Astrocyte (in vitro differentiated cells and primary cell): ENCODE measurements around the gene RFX4. TPM values are rescaled to one million over a fixed set of nuclear protein-coding genes. Genes with fewer than 3 reads are reported as not detected.

ENCODE experiments used
- DNase-seq: peaks from one replicate; pipeline ENCODE4 v3.0.0-alpha.2; 2010; ENCODE audit warnings: low read depth
- FAIRE-seq: peaks from 2 replicates; lab custom pipeline; 2011; peaks lifted over from hg19 to GRCh38; lab: Jason Lieb, UNC
- H2AFZ ChIP-seq: 2 replicates; pipeline ENCODE4 v1.6.0; 2012; ENCODE audit warnings: low read depth, low read length, inconsistent platforms
- H3K27ac ChIP-seq: 2 replicates; pipeline ENCODE4 v1.5.1; 2011; ENCODE audit warnings: low read depth, low read length, inconsistent platforms
- H3K27me3 ChIP-seq: 2 replicates; pipeline ENCODE4 v1.6.0; 2011; ENCODE audit warnings: low read length, inconsistent platforms; ENCODE audit not compliant: insufficient read depth
- H3K36me3 ChIP-seq: 2 replicates; pipeline ENCODE4 v1.5.1; 2011; ENCODE audit warnings: low read length, inconsistent platforms; ENCODE audit not compliant: insufficient read depth
- H3K4me1 ChIP-seq: 2 replicates; pipeline ENCODE4 v1.5.1; 2011; ENCODE audit warnings: low read length, inconsistent platforms; ENCODE audit not compliant: insufficient read depth
- H3K4me2 ChIP-seq: 2 replicates; pipeline ENCODE4 v1.6.0; 2012; ENCODE audit warnings: low read length, inconsistent platforms
- H3K4me3 ChIP-seq: 2 replicates; pipeline ENCODE4 v1.5.1; 2011; ENCODE audit warnings: low read depth, mild to moderate bottlenecking, low read length, inconsistent platforms; ENCODE audit not compliant: insufficient read depth
- H3K79me2 ChIP-seq: 2 replicates; pipeline ENCODE4 v1.6.0; 2012; ENCODE audit warnings: mild to moderate bottlenecking, low read length, inconsistent platforms; ENCODE audit not compliant: insufficient read depth
- H3K9ac ChIP-seq: 2 replicates; pipeline ENCODE4 v1.6.0; 2012; ENCODE audit warnings: mild to moderate bottlenecking, low read length, inconsistent platforms
- H3K9me3 ChIP-seq: 2 replicates; pipeline ENCODE4 v1.5.1; 2012; ENCODE audit warnings: low read depth, mild to moderate bottlenecking, low read length, inconsistent platforms; ENCODE audit not compliant: insufficient read depth
- H4K20me1 ChIP-seq: 2 replicates; pipeline ENCODE4 v1.6.0; 2012; ENCODE audit warnings: low read length, inconsistent platforms; ENCODE audit not compliant: insufficient read depth
- H3K27ac Mint-ChIP-seq: one replicate; pipeline ENCODE4 v1.8.0; 2021; ENCODE audit warnings: mild to moderate bottlenecking, mixed read lengths; ENCODE audit not compliant: unreplicated experiment
- H3K27me3 Mint-ChIP-seq: one replicate; pipeline ENCODE4 v1.8.0; 2021; ENCODE audit warnings: low read depth, mixed read lengths; ENCODE audit not compliant: unreplicated experiment
- H3K36me3 Mint-ChIP-seq: one replicate; pipeline ENCODE4 v1.8.0; 2021; ENCODE audit warnings: low read depth, mixed read lengths; ENCODE audit not compliant: unreplicated experiment
- H3K4me1 Mint-ChIP-seq: one replicate; pipeline ENCODE4 v1.8.0; 2021; ENCODE audit warnings: low read depth, mixed read lengths; ENCODE audit not compliant: unreplicated experiment
- H3K4me3 Mint-ChIP-seq: one replicate; pipeline ENCODE4 v1.8.0; 2021; ENCODE audit warnings: mild to moderate bottlenecking, moderate library complexity, mixed read lengths; ENCODE audit not compliant: unreplicated experiment
- H3K9me3 Mint-ChIP-seq: one replicate; pipeline ENCODE4 v1.8.0; 2021; ENCODE audit warnings: mild to moderate bottlenecking, mixed read lengths; ENCODE audit not compliant: unreplicated experiment
- EZH2 ChIP-seq: IDR thresholded peaks from 2 replicates; pipeline ENCODE4 v1.6.1; 2012; ENCODE audit warnings: mild to moderate bottlenecking, low read length, inconsistent platforms; ENCODE audit not compliant: insufficient read depth
- total RNA-seq: library from RNA; stranded (reverse); gene quantifications from 2 replicates; pipeline ENCODE4 v1.2.1, GENCODE V29; 2021
- TF ChIP-seq, protein P1 (sequence below): IDR thresholded peaks from 2 replicates; pipeline ENCODE4 v1.5.1; 2011; ENCODE audit warnings: low read depth, mild to moderate bottlenecking, inconsistent platforms, low read length, moderate library complexity; ENCODE audit not compliant: insufficient read depth

RFX4 gene
- total RNA-seq, 1 donor from 2014 or later, result 0.07 TPM

DNA sequence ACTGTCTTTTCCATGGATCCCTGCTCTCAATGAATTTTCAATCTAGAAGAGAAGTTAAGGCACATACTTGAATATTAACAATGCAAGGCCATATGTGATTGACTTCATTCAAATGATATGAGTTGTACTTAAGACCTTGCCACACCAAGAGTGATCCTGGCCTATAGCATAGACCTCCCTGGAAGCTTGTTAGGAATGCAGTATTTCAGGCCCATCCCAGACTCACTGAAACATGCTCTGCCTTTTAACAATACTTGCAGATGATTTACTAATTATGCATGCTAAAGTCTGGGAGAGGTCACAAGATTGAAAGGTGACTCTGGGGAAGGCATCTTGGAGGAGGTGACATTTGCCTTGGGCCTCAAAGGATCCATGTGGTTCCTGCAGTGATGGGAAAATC, 43.2 kb downstream of the RFX4 start:
- Histone ChIP-seq H3K79me2 (no peaks in the 10 kb centered on the region), H4K20me1 (no peaks in the 10 kb centered on the region), H3K9me3 (no peaks in the 10 kb centered on the region), H3K4me2 (no peak overlapping the region), H2AFZ (no peak overlapping the region), H3K4me3 (no peak overlapping the region), H3K9ac (no peak overlapping the region), H3K36me3 (no peaks in the 10 kb centered on the region), H3K27ac (no peak overlapping the region), H3K27me3 (no peaks in the 10 kb centered on the region), H3K4me1 (peaks cover 14% of the 10 kb centered on the region)
- H3K36me3 Mint-ChIP-seq, result peaks cover 4% of the 10 kb centered on the region
- H3K27ac Mint-ChIP-seq, result no peak overlapping the region
- H3K27me3 Mint-ChIP-seq, result no peaks in the 10 kb centered on the region
- peaks cover 8% of the 10 kb centered on the region for H3K4me1 Mint-ChIP-seq
- peaks cover 12% of the 10 kb centered on the region for H3K9me3 Mint-ChIP-seq
- FAIRE-seq (no peak), DNase-seq (no peak)
- TF ChIP-seq, protein P1, sequence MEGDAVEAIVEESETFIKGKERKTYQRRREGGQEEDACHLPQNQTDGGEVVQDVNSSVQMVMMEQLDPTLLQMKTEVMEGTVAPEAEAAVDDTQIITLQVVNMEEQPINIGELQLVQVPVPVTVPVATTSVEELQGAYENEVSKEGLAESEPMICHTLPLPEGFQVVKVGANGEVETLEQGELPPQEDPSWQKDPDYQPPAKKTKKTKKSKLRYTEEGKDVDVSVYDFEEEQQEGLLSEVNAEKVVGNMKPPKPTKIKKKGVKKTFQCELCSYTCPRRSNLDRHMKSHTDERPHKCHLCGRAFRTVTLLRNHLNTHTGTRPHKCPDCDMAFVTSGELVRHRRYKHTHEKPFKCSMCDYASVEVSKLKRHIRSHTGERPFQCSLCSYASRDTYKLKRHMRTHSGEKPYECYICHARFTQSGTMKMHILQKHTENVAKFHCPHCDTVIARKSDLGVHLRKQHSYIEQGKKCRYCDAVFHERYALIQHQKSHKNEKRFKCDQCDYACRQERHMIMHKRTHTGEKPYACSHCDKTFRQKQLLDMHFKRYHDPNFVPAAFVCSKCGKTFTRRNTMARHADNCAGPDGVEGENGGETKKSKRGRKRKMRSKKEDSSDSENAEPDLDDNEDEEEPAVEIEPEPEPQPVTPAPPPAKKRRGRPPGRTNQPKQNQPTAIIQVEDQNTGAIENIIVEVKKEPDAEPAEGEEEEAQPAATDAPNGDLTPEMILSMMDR, result no peak
- no peak for TF ChIP-seq EZH2
- no peak overlapping the region for H3K4me3 Mint-ChIP-seq

DNA sequence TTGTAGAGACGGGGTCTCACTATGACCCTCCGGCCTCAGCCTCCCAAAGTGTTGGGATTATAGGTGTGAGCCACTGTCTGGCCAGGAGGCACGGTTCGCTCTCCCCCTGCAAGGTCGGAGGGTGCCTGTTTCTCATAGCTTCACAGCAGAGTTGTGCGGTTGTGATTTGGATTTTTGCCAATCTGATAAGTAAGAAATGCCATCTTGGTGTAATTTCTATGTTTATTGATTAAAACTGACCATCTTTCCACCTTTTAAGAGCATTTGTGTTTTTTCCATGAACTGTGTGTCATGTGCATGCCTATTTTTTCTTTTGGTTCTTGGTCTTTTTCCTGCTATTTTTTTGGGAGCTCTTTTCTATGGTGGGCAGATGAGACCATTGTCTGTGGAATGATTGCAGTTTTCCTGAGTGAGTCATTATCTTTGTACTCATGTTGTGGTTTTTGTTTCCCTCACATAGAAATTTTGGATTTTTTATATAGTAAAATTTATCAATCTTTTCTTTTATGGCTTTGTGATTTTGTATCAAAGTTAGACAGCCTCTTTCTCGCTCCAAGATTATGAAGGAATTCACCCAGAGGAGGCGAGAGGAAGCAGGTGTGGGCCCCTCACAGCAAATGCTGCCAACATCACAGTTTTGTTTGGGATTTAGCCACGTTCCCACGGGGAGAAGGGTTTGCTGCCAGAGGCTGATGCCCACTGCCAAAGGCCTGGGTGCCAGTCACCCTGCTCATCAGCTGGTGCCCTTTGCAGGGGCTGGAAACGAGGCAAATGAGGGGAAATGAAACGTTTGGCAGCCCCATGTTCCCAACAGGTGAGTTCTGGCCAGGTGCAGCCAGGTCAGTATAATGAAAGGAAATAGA, 47.2 kb downstream of the RFX4 start:
- FAIRE-seq (peak; percentile 43), DNase-seq (peak; percentile 36)
- Histone ChIP-seq H3K79me2 (no peaks in the 10 kb centered on the region), H3K4me2 (peak overlapping the region; percentile 59), H3K4me3 (no peak overlapping the region), H4K20me1 (no peaks in the 10 kb centered on the region), H3K9me3 (no peaks in the 10 kb centered on the region), H3K36me3 (no peaks in the 10 kb centered on the region), H3K27ac (no peak overlapping the region), H3K27me3 (no peaks in the 10 kb centered on the region), H3K9ac (no peak overlapping the region), H3K4me1 (peaks cover 25% of the 10 kb centered on the region), H2AFZ (no peak overlapping the region)
- Mint-ChIP-seq H3K4me1 (peaks cover 14% of the 10 kb centered on the region), H3K27me3 (peaks cover 10% of the 10 kb centered on the region), H3K9me3 (peaks cover 4% of the 10 kb centered on the region), H3K27ac (no peak overlapping the region), H3K36me3 (no peaks in the 10 kb centered on the region), H3K4me3 (no peak overlapping the region)
- TF ChIP-seq EZH2, result no peak
- TF ChIP-seq, protein P1, result no peak

GRCh38 chr12:106631150-106631549, 48.3 kb downstream of the RFX4 start:
- TF ChIP-seq EZH2, result no peak
- TF ChIP-seq, protein P1, result no peak
- no peaks in the 10 kb centered on the region for H3K27me3 ChIP-seq
- H3K9me3 Mint-ChIP-seq, result peaks cover 3% of the 10 kb centered on the region
- no peaks in the 10 kb centered on the region for H3K9me3 ChIP-seq
- no peak overlapping the region for H3K27ac ChIP-seq
- DNase-seq (no peak), FAIRE-seq (no peak)
- H2AFZ ChIP-seq, result no peak overlapping the region
- H4K20me1 ChIP-seq, result no peaks in the 10 kb centered on the region
- H3K4me2 ChIP-seq, result no peak overlapping the region
- H3K9ac ChIP-seq, result no peak overlapping the region
- no peaks in the 10 kb centered on the region for H3K36me3 Mint-ChIP-seq
- peaks cover 10% of the 10 kb centered on the region for H3K27me3 Mint-ChIP-seq
- H3K36me3 ChIP-seq, result no peaks in the 10 kb centered on the region
- no peak overlapping the region for H3K27ac Mint-ChIP-seq
- H3K4me1 ChIP-seq, result peaks cover 25% of the 10 kb centered on the region
- H3K4me1 Mint-ChIP-seq, result peaks cover 14% of the 10 kb centered on the region
- H3K4me3 Mint-ChIP-seq, result no peak overlapping the region
- H3K79me2 ChIP-seq, result no peaks in the 10 kb centered on the region
- no peak overlapping the region for H3K4me3 ChIP-seq
